Measurements from ENCODE around the gene SNX33.
"Not testable (repeated sequence)": the region's sequence is repeated elsewhere in the genome, so short reads cannot be mapped to it uniquely, and the experiment has no call there.

Gene SNX33

DNA sequence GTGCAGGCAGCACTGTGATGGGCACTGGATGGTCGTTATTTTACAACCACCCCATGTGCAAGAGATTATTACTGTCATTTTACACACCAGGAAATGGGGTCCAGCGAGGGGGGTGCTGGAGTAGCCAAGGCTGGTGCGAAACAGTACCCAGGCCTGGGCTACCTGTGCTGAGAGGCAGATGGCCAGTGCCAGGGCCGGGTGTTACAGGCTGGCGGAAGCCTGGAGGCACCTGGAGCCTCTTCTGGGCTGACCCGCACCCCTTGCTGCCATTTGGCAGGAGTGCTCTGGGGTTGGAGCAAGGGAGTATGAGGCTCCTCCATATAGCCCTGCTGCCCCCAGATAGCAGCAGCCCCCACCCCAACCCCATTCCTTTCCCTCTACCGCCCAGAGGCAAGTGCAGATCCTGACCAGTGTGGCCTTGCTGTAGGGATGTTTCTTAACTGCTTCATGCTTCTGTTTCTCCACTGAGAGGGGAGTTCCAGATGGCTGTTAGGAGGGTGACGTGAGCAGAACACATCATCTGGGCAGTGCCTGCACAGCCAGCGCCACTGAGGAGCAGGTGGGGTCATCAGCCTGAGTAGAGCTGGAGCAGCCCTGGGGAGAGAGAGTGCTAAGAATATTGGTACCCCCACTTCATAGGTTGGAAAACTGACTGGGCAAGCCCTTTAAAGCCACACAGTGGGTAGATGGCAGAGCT is 15.3 kb downstream of the SNX33 start:
- DNase-seq (ENCODE audit: low read depth), result no peak

DNA sequence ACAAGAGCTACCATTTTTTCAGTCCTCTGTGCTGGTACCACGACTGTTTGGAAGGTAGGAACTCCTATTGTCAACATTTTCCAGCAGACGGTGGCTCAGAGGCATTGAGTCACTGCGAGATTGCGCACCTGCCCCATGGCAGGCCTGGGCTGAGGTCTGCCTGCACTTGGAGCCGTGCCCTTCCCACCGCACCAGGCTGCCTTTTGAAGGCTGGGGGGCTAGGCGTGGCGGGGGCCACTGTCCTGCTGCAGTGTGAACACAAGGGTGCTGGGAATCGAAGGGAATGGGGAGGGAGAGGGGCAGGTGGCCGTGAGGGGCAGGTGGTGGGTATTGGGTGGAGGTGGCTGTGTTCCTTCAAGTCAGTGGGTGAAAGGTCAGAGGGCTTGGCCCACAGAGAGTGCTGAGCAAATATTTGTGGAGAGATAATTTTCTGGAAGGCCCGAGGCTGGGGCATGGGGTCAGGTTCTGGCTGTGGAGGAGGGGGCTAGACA is 16.3 kb downstream of the SNX33 start:
- DNase-seq (ENCODE audit: low read depth), result no peak

DNA sequence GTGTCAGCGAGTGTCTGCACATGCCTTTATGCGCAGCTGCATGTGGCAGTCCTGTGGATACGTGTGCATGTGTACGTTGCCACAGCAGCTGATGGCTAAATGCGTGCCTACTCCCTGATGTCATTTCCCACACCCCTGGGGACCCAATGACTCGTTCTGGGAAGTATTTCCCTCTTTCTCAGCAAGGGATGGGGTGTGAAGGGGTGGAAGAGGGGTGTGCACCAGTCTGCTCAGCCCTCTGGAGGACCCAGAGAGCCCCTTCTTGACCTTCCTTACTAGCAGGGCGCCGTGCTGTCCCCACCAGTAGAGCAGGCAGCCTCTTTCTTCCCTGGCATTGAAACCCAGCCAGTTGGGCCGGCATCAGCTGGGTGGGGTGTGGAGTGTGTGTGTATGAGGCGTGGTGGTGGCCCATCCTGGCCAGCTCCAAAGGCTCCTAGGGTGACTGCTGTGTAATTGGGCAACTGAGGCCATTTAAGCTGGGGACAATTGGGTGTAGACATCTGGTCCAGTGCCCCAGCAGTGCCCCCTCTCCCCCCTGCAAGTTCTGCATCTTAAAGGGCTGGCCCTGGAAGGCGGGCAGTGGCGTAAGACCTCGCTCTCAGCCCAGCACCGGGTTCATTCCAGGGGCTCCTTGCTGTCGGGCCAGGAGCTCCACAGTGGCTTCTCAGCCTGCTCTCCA is 19.2 kb downstream of the SNX33 start:
- no peak for DNase-seq (ENCODE audit: low read depth)

DNA sequence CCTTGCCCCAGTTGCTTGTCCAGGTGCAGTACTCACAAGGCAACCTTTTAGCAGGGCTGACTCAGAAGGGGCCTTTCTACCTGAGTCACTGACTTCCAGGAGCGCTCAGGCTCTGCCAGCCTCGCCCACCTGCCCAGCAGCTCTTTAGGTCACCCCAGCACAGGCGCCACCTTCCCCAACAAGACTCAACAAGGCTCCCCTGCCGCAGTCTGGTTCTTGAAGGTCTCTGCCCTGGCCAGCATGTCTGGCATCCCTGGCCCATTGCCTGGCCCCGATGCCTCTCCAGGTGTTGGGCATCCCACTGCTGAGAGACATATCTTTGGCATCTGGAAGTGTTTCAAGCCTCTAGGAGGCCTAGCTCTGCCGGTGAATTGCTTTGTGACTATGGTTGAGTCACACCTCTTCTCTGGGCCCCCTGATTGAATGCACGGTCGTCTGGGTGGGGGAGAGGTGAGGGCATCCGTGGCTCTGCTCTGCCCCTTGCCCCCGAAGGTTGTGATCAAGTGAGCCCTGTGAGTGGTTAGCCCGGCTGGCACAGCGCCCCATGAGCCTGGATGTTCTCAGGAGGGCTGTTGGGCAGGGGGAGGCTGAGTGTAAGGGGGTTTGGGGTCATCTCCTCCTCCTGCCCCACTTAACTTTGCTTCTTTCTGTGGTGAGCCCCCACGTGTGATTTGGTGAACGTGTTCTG is 21.6 kb downstream of the SNX33 start:
- DNase-seq (ENCODE audit: low read depth), result no peak

DNA sequence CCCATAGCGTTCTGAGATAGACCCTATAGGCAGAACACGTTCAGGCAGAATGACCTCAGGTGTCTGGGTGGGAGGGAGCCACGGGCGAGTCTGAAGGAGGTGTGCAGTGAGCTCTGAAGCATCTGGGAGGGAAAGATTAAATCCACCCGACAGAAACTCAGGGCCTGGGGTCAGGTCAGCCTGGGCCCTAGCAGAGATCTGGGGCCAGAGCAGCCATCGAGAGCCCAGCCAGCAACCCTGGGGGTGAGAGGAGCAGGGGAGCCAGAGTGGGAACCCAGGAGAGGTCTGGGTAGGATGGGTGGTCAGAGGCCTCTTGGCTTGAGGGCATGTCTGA is 22.1 kb downstream of the SNX33 start:
- DNase-seq (ENCODE audit: low read depth), result no peak

DNA sequence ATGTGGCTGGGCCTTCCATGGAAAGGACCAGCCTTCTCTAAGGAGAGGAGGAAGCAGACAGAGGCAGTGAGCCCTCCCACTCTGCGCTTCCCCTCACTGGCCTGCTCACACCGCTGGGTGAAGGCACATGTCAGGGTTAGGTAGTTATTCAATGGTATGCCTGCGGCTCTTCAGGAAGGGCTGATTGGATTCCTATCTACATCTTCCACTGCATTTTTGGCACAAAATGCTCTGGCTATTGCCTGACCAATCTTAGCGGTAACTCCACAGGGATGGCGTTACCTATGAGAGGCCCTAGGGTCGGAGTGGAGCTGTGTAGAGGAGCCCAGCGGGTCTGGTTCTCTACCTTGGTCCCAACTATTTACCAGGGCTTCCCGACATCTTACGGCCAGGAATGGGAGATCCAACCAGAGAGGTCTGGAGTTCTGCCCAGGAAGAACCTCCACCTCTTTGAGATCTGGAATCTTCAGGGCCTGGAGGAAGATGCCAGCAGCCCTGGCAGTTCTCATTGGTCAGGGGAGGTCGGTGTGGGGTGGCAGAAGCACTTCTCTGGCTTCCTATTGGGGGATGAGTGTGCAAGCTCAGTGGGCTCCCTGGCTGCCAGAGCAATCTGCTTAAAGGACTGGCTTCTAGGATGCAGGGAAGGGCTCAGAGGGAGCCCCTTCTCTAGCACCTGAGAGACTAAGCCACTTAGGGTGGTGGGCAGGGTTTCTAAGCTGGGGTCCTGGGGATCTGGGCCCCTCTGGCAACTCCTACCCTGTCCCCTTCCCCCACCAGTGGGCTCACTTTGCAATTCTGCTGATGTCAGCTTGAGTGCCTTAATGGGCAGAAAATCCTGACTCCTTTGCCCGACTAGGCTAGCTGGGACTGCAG is 24.3 kb downstream of the SNX33 start:
- DNase-seq (ENCODE audit: low read depth), result no peak

- DNase-seq (ENCODE audit: low read depth), result no peak
Observed at GRCh38 chr15:75672646-75673425, 25.1 kb downstream of the SNX33 start.

- no peak for DNase-seq (ENCODE audit: low read depth)
Observed at GRCh38 chr15:75673426-75674235, 25.9 kb downstream of the SNX33 start.

GRCh38 chr15:75674366-75674765 is 26.7 kb downstream of the SNX33 start:
- DNase-seq (ENCODE audit: low read depth), result no peak

DNA sequence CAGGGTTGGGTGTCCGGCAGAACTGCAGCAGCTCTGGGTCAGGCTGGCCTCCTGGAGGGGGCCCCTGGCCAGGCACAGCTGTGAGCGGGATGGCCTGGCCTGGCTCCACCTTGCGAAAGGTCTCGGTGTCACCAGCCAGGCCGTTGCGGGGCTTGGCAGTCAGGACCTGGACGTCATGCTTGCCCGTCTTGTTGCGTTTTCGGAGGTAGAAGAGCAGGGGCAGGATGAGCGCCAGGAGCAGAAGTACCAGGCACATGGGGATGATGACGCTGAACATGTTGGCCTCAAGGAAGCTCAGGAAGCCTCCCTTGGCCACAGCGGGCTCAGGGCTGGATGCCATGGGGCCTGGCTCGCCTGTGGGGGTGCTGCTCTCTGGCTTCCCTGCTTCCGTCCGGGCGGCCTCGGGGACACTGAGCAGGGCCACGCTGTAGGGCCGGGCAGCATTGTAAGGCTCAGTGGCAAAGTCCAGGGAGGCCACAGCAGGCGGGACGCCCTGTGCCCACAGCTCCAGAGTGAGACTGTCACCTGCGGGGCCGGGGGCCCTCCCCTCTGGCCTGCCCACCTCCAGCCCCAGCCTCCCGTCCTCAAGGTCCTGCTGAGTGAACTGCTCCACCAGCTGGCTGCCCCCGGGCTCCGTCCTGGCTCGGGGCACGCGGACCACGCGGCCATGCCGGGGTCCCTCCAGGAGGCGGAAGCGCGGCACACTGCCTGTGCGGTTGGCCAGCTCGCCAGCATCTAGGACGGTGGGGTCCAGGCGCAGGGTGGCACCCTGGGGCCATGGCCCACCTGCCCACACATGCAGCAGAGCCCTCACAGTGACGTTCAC is 28.1 kb downstream of the SNX33 start:
- DNase-seq (ENCODE audit: low read depth), result no peak

- no peak for DNase-seq (ENCODE audit: low read depth)
Observed at GRCh38 chr15:75676688-75677464, 29.2 kb downstream of the SNX33 start.

DNA sequence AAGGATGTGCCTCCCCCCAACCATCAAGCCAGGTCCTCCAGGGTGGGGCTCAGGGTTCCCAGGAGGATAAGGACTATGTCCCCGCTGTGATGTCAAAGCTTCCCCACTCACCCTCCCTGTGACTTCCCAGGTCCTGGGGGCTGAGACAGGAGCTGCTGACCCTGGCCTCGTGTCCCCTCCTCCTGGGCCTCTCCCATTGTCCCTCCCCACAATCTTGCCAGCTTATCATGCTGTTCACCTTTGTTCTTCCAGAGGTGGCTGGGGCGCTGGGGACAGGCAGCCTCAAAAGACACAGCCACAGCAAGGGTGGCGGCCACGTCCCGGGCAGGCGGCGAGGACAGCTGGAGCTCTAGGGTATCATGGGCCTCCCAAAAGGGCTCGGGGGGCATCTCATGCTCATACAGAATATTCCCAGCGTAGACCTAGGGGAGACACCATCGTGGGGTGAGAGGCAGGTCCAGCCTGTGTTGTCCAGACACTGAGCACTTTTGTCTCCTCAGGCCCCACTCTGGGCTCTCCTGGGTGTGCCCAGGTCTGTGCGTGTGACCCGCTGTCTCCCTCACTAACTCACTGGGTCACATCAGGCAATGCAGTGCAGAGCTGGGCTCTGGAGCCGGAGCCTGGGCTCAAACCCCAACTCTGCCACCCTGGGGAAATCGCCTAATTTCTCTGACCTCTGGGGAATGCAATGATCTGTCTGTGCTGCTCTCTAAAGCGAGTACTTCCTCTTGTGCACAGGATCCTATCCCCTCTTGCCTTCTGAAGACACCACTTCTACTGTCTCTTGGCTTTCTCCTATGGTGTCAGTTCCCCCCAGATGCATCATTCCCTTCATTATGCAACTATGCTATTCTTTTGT is 30.0 kb downstream of the SNX33 start:
- no peak for DNase-seq (ENCODE audit: low read depth)

- DNase-seq (ENCODE audit: low read depth), result not testable (repeated sequence)
Observed at GRCh38 chr15:75678324-75678690, 30.6 kb downstream of the SNX33 start.

DNA sequence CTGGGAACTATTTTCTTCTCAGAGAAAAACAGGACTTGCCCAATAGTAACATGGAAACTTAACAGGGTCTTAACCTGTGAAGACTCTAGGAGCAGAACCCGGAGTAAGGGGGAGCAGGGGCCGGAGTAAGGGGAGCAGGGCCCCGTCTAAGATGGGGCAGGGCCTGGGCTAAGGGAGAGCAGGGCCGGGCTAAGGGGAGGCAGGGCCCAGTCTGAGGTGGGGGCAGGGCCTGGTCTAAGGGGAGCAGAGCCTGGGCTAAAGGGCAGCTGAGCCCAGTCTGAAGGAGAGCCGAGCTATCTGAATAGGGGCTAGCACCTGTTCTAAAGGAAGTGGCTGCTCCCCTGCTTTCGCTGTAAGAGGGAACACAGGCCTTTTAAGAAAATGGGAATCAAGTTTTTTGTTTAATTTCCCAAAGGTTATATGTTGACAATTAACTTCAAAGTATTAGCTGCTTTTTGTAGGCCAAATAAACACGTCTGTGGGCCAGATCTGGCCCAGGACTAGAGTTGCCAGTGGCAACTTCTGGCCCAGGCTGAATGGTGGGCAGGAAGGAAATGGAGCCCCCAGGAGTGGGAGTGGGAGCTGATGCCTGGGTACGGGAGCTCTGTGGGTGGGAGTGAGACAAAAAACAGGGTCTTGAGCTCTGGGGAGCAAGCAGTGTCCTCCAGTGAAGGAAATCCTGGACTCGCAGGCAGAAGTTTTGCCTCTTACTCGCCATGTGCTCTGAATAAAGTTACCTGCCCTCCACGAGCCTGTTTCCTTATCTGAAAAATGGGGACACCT is 32.5 kb downstream of the SNX33 start:
- DNase-seq (ENCODE audit: low read depth), result no peak

DNA sequence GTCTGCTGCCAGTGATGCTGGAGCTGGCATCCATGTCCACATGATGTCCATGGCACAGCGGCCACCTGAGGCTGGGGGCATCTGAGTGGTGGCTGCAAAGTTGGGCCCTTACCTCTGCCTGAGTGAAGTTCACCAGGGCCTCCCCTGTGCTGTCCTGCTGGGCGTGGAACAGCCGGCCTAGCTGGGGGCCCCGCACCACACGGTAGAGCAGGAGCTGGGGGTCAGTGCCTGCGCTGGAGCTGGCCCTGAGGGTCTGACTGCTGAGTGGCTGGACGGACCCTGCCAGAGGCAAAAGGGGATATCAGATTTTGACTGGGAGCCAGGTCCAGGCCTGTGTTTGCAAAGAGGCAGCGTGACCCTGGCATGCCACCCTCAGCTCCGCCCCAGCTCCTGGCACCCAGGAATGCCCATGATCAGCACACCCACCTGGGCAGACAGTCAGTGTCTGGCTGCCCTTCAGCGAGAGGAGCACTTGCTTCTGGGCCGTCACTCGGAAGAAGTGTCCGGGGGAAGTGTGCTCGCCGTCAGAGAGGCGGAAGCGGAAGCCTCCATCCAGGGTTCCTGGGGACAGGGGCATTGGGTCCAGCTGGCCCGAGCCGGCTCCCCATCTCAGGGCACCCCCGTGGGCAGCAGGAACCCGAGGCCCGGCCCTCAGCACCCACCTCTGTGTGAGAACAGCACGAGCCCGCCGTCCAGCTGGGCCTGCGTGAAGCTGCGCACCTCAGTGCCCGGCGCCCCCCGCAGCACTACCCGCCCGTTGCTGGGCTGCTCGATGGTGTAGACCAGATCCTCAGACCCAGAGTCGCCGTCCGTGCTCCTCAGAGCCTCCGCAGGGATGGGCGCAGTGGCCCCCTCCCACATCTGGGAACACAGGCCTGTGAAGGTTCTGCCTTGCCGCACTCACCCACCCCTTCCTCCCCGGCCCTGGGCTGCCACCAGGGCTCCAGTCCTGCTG is 34.7 kb downstream of the SNX33 start:
- DNase-seq (ENCODE audit: low read depth), result no peak

Measured in activated T-cell treated with anti-CD3 and anti-CD28 coated beads for 1 hour (primary cell).